HEK293 (cell line): ENCODE measurements around the gene GALNS.

Source experiments
- CTCF ChIA-PET: fragments of 350-600 bp; formaldehyde crosslinking; extraction: SDS; loops from one replicate; lab custom pipeline; 2021; ENCODE audit warnings: antibody characterized with exemption; lab: Yijun Ruan, JAX
- POLR2A ChIA-PET: fragments of 300-600 bp; formaldehyde crosslinking; extraction: SDS; loops from one replicate; lab custom pipeline; 2020; ENCODE audit warnings: antibody characterized with exemption, inconsistent platforms; lab: Yijun Ruan, JAX
- H3K27ac ChIP-seq: fragments of 200-500 bp; sonication (Bioruptor generic); 2 replicates; pipeline ENCODE4 v1.5.1; 2014; ENCODE audit warnings: low read depth, low read length, control low read depth, inconsistent platforms; ENCODE audit errors: extremely low read depth
- H3K36me3 ChIP-seq, 2 experiments: fragments of 200-500 bp in 1 of 2; sonication (Bioruptor generic) in 1 of 2; 1 replicate in 1 of 2; 2 replicates in 1 of 2; pipeline ENCODE4 v1.5.1; 2014 to 2017; ENCODE audit warnings: inconsistent platforms in 2 of 2, low read length in 2 of 2; ENCODE audit not compliant: control insufficient read depth in 2 of 2, insufficient read depth in 1 of 2
- H3K4me1 ChIP-seq: fragments of 200-500 bp; sonication (Bioruptor generic); 2 replicates; pipeline ENCODE4 v1.5.1; 2014; ENCODE audit warnings: mild to moderate bottlenecking, low read length, inconsistent platforms; ENCODE audit not compliant: control insufficient read depth, insufficient read depth
- H3K4me3 ChIP-seq: 2 replicates; pipeline ENCODE4 v1.5.1; 2011; ENCODE audit warnings: low read depth, mild to moderate bottlenecking, control low read depth, low read length, moderate library complexity
- H3K9me3 ChIP-seq: fragments of 200-500 bp; sonication (Bioruptor generic); 2 replicates; pipeline ENCODE4 v1.5.1; 2014; ENCODE audit warnings: low read depth, low read length, inconsistent platforms; ENCODE audit not compliant: control insufficient read depth, insufficient read depth
- SP3 ChIP-seq: fragments of 450-650 bp; formaldehyde crosslinking; IDR thresholded peaks from 2 replicates; pipeline ENCODE4 v1.5.1; 2016; ENCODE audit warnings: missing biosample characterization, missing genetic modification characterization
- WT1 ChIP-seq: fragments of 450-650 bp; formaldehyde crosslinking; IDR thresholded peaks from 2 replicates; pipeline ENCODE4 v1.5.1; 2016; ENCODE audit warnings: missing biosample characterization, missing genetic modification characterization
- ZBTB1 ChIP-seq: fragments of 450-650 bp; formaldehyde crosslinking; IDR thresholded peaks from 2 replicates; pipeline ENCODE4 v1.5.1; 2016; ENCODE audit warnings: missing biosample characterization, missing genetic modification characterization
- ZFP3 ChIP-seq: fragments of 450-650 bp; formaldehyde crosslinking; IDR thresholded peaks from 2 replicates; pipeline ENCODE4 v1.5.1; 2016; ENCODE audit warnings: low read depth, missing biosample characterization, missing genetic modification characterization
- ZFP37 ChIP-seq: fragments of 450-650 bp; formaldehyde crosslinking; IDR thresholded peaks from 2 replicates; pipeline ENCODE4 v1.5.1; 2016; ENCODE audit warnings: missing biosample characterization, missing genetic modification characterization
- ZNF10 ChIP-seq: fragments of 450-650 bp; formaldehyde crosslinking; IDR thresholded peaks from 2 replicates; pipeline ENCODE4 v1.5.1; 2017; ENCODE audit warnings: missing biosample characterization, missing genetic modification characterization
- ZNF169 ChIP-seq: fragments of 450-650 bp; formaldehyde crosslinking; IDR thresholded peaks from 2 replicates; pipeline ENCODE4 v1.5.1; 2016; ENCODE audit warnings: missing biosample characterization, missing genetic modification characterization
- ZNF324 ChIP-seq: fragments of 450-650 bp; formaldehyde crosslinking; IDR thresholded peaks from 2 replicates; pipeline ENCODE4 v1.5.1; 2016; ENCODE audit warnings: missing biosample characterization, missing genetic modification characterization
- ZNF350 ChIP-seq: fragments of 450-650 bp; formaldehyde crosslinking; IDR thresholded peaks from 2 replicates; pipeline ENCODE4 v1.5.0; 2017; ENCODE audit warnings: missing biosample characterization, mild to moderate bottlenecking, missing genetic modification characterization
- ZNF366 ChIP-seq: fragments of 450-650 bp; formaldehyde crosslinking; conservative IDR thresholded peaks from 2 replicates; pipeline ENCODE4 v1.5.1; 2016; ENCODE audit warnings: missing biosample characterization, missing genetic modification characterization
- ZNF404 ChIP-seq: fragments of 450-650 bp; formaldehyde crosslinking; IDR thresholded peaks from 2 replicates; pipeline ENCODE4 v1.5.1; 2017; ENCODE audit warnings: missing biosample characterization, missing genetic modification characterization
- ZNF501 ChIP-seq: fragments of 450-650 bp; formaldehyde crosslinking; IDR thresholded peaks from 2 replicates; pipeline ENCODE4 v1.5.1; 2016; ENCODE audit warnings: missing biosample characterization, missing genetic modification characterization
- ZNF510 ChIP-seq: fragments of 450-650 bp; formaldehyde crosslinking; IDR thresholded peaks from 2 replicates; pipeline ENCODE4 v1.5.1; 2018; ENCODE audit warnings: mild to moderate bottlenecking, missing genetic modification characterization, missing biosample characterization; ENCODE audit not compliant: insufficient replicate concordance
- ZNF514 ChIP-seq: fragments of 450-650 bp; formaldehyde crosslinking; IDR thresholded peaks from 2 replicates; pipeline ENCODE4 v1.5.1; 2016; ENCODE audit warnings: missing biosample characterization, missing genetic modification characterization
- ZNF585B ChIP-seq: fragments of 450-650 bp; formaldehyde crosslinking; IDR thresholded peaks from 2 replicates; pipeline ENCODE4 v1.5.1; 2016; ENCODE audit warnings: missing biosample characterization, missing genetic modification characterization
- ZNF621 ChIP-seq: fragments of 450-650 bp; formaldehyde crosslinking; IDR thresholded peaks from 2 replicates; pipeline ENCODE4 v1.5.1; 2017; ENCODE audit warnings: missing biosample characterization, missing genetic modification characterization
- ZNF747 ChIP-seq: fragments of 450-650 bp; formaldehyde crosslinking; IDR thresholded peaks from 2 replicates; pipeline ENCODE4 v1.5.1; 2016; ENCODE audit warnings: missing biosample characterization, missing genetic modification characterization
- ZSCAN16 ChIP-seq: fragments of 450-650 bp; formaldehyde crosslinking; IDR thresholded peaks from 2 replicates; pipeline ENCODE4 v1.5.1; 2016; ENCODE audit warnings: missing biosample characterization, missing genetic modification characterization
- ZXDB ChIP-seq: fragments of 450-650 bp; formaldehyde crosslinking; IDR thresholded peaks from 2 replicates; pipeline ENCODE4 v1.5.1; 2016; ENCODE audit warnings: missing biosample characterization, missing genetic modification characterization
- TF ChIP-seq, protein P1 (sequence below): fragments of 450-650 bp; formaldehyde crosslinking; IDR thresholded peaks from 2 replicates; pipeline ENCODE4 v1.5.1; 2016; ENCODE audit warnings: missing biosample characterization, missing genetic modification characterization
- TF ChIP-seq, protein P2 (sequence below): fragments of 450-650 bp; IDR thresholded peaks from 2 replicates; pipeline ENCODE4 v1.5.1; 2018; ENCODE audit warnings: missing biosample characterization, missing genetic modification characterization
- TF ChIP-seq, protein P3 (sequence below): fragments of 450-650 bp; formaldehyde crosslinking; IDR thresholded peaks from 2 replicates; pipeline ENCODE4 v1.5.1; 2016; ENCODE audit warnings: missing biosample characterization, missing genetic modification characterization
- TF ChIP-seq, protein P4 (sequence below): fragments of 450-650 bp; formaldehyde crosslinking; IDR thresholded peaks from 2 replicates; pipeline ENCODE4 v1.5.1; 2016; ENCODE audit warnings: missing biosample characterization, missing genetic modification characterization
- TF ChIP-seq, protein P5 (sequence below): fragments of 450-650 bp; formaldehyde crosslinking; IDR thresholded peaks from 2 replicates; pipeline ENCODE4 v1.5.1; 2016; ENCODE audit warnings: missing biosample characterization, missing genetic modification characterization

GALNS gene

DNA sequence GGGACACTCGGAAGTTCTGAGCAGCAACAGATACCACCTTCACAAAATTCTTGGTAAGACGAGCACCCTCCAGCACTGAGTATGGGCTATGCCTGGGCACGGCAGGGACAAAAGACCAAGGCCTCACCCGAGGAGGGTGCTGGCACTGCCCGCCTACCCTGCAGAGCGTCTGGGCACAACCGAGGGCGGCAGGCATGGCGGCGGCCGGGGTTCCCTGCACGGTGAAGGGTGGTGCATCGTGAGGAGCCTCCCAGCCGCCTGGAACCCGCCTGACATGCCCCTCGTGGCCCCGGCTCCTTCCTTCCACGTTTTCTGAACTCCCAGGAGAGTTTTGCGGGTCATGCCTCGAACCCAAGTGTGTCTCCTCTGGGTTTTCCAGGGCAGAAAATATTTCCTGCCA is 18.9 kb downstream of the GALNS start (continued):
- TF ChIP-seq ZNF585B = no peak
- TF ChIP-seq WT1 (tag by site-specific recombination) = no peak

DNA sequence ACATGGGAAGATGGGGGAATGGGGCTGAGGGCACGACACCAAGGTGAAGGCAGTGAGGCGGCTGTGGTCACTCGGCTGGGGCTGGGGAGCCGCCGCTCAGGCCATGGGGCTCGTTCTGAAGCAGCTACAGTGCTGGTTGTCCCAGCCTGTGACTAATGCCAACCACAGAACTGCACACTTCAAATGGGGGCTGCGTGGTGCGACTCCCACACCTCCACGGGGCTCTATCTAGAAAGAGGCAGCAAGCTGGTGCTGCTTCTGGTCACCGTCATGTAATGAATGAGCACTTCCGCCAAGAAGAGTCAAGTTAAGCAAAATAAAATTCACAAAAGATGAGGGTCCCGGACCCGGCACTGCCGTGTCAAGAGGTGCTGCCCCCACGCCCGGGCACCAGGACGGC is 20.0 kb downstream of the GALNS start:
- H3K27ac ChIP-seq = no peak overlapping the region
- H3K4me1 ChIP-seq = no peaks in the 10 kb centered on the region
- CTCF ChIA-PET = no interaction called here
- H3K36me3 ChIP-seq = peaks cover 0 to 16% of the 10 kb centered on the region in 2 experiments; a peak in 1 of 3 replicates
- TF ChIP-seq ZNF501 (tag by site-specific recombination) (no peak), ZXDB (tag by site-specific recombination) (no peak), ZNF621 (tag by site-specific recombination) (no peak), ZNF514 (tag by site-specific recombination) (no peak), ZNF510 (tag by site-specific recombination) (no peak)
- no peak overlapping the region for H3K4me3 ChIP-seq
- POLR2A ChIA-PET = interaction anchor here (0.8 kb wide), 1 partner anchor 9 kb away, joined by 3 read pairs; no protein-coding TSS in a partner anchor
- H3K9me3 ChIP-seq = no peaks in the 10 kb centered on the region

DNA sequence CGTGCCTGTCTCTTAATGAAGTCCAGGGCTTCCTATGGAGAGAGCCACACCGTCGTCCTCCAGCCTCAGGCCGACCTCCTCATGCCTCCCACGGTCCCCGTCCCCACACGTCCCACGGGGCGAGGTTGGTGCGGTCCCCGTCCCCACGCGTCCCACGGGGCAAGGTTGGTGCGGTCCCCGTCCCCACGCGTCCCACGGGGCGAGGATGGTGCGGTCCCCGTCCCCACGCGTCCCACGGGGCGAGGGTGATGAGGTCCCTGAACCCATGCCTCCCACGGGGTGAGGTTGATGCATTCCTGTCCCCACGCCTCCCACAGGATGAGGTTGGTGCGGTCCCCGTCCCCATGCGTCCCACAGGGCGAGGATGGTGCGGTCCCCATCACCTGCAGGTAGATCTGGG is 20.9 kb downstream of the GALNS start:
- CTCF ChIA-PET = no interaction called here
- no peak for TF ChIP-seq ZNF10
- TF ChIP-seq, protein P1, sequence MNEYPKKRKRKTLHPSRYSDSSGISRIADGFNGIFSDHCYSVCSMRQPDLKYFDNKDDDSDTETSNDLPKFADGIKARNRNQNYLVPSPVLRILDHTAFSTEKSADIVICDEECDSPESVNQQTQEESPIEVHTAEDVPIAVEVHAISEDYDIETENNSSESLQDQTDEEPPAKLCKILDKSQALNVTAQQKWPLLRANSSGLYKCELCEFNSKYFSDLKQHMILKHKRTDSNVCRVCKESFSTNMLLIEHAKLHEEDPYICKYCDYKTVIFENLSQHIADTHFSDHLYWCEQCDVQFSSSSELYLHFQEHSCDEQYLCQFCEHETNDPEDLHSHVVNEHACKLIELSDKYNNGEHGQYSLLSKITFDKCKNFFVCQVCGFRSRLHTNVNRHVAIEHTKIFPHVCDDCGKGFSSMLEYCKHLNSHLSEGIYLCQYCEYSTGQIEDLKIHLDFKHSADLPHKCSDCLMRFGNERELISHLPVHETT = no peak
- TF ChIP-seq ZNF169 (tag by site-specific recombination) = no peak
- TF ChIP-seq ZBTB1 (tag by site-specific recombination) = no peak
- no peak for TF ChIP-seq ZNF350 (tag by site-specific recombination)
- TF ChIP-seq ZNF324 (tag by site-specific recombination) = no peak
- TF ChIP-seq ZNF747 (tag by site-specific recombination) = no peak
- Histone ChIP-seq H3K4me1 (no peaks in the 10 kb centered on the region), H3K4me3 (no peak overlapping the region), H3K9me3 (no peaks in the 10 kb centered on the region), H3K27ac (no peak overlapping the region), H3K36me3 (peaks cover 0 to 16% of the 10 kb centered on the region in 2 experiments; a peak in 1 of 3 replicates)
- POLR2A ChIA-PET = no interaction called here

DNA sequence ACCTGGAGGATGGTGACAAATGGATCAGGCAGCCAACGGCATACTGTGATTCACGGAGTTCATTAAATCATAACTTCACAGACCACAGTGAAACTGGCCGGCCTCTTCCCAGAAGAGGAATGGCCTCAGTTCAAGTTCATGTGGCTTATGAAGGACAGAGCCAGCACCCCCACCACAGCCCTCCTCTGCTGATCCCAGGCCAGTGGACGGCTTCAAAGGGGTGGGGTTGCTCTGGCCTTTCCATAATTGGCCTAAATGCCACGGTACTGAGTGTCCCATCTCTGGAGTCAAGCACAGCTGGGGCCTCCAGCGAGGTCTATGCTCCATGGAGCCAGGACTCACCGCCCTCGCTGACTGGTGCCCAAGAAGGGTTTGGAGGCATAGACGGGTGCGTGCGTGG is 21.4 kb downstream of the GALNS start:
- no peak overlapping the region for H3K27ac ChIP-seq
- no peak overlapping the region for H3K4me3 ChIP-seq
- H3K9me3 ChIP-seq = no peaks in the 10 kb centered on the region
- ChIA-PET CTCF (no interaction called here), POLR2A (no interaction called here)
- H3K36me3 ChIP-seq = peaks cover 0 to 16% of the 10 kb centered on the region in 2 experiments; a peak in 1 of 3 replicates
- no peaks in the 10 kb centered on the region for H3K4me1 ChIP-seq
- TF ChIP-seq, protein P2, sequence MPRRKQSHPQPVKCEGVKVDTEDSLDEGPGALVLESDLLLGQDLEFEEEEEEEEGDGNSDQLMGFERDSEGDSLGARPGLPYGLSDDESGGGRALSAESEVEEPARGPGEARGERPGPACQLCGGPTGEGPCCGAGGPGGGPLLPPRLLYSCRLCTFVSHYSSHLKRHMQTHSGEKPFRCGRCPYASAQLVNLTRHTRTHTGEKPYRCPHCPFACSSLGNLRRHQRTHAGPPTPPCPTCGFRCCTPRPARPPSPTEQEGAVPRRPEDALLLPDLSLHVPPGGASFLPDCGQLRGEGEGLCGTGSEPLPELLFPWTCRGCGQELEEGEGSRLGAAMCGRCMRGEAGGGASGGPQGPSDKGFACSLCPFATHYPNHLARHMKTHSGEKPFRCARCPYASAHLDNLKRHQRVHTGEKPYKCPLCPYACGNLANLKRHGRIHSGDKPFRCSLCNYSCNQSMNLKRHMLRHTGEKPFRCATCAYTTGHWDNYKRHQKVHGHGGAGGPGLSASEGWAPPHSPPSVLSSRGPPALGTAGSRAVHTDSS (tag by site-specific recombination) = no peak
- no peak for TF ChIP-seq ZFP3 (tag by site-specific recombination)
- TF ChIP-seq SP3 (tag by site-specific recombination) = no peak
- TF ChIP-seq ZSCAN16 (tag by site-specific recombination) = no peak
- TF ChIP-seq, protein P3, sequence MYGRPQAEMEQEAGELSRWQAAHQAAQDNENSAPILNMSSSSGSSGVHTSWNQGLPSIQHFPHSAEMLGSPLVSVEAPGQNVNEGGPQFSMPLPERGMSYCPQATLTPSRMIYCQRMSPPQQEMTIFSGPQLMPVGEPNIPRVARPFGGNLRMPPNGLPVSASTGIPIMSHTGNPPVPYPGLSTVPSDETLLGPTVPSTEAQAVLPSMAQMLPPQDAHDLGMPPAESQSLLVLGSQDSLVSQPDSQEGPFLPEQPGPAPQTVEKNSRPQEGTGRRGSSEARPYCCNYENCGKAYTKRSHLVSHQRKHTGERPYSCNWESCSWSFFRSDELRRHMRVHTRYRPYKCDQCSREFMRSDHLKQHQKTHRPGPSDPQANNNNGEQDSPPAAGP (tag by site-specific recombination) = no peak
- no peak for TF ChIP-seq ZFP37
- no peak for TF ChIP-seq ZNF366 (tag by site-specific recombination)
- TF ChIP-seq ZNF404 (tag by site-specific recombination) = no peak
- TF ChIP-seq, protein P4, sequence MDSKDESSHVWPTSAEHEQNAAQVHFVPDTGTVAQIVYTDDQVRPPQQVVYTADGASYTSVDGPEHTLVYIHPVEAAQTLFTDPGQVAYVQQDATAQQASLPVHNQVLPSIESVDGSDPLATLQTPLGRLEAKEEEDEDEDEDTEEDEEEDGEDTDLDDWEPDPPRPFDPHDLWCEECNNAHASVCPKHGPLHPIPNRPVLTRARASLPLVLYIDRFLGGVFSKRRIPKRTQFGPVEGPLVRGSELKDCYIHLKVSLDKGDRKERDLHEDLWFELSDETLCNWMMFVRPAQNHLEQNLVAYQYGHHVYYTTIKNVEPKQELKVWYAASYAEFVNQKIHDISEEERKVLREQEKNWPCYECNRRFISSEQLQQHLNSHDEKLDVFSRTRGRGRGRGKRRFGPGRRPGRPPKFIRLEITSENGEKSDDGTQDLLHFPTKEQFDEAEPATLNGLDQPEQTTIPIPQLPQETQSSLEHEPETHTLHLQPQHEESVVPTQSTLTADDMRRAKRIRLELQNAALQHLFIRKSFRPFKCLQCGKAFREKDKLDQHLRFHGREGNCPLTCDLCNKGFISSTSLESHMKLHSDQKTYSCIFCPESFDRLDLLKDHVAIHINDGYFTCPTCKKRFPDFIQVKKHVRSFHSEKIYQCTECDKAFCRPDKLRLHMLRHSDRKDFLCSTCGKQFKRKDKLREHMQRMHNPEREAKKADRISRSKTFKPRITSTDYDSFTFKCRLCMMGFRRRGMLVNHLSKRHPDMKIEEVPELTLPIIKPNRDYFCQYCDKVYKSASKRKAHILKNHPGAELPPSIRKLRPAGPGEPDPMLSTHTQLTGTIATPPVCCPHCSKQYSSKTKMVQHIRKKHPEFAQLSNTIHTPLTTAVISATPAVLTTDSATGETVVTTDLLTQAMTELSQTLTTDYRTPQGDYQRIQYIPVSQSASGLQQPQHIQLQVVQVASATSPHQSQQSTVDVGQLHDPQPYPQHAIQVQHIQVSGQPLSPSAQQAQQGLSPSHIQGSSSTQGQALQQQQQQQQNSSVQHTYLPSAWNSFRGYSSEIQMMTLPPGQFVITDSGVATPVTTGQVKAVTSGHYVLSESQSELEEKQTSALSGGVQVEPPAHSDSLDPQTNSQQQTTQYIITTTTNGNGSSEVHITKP (tag by site-specific recombination) = no peak
- TF ChIP-seq, protein P5, sequence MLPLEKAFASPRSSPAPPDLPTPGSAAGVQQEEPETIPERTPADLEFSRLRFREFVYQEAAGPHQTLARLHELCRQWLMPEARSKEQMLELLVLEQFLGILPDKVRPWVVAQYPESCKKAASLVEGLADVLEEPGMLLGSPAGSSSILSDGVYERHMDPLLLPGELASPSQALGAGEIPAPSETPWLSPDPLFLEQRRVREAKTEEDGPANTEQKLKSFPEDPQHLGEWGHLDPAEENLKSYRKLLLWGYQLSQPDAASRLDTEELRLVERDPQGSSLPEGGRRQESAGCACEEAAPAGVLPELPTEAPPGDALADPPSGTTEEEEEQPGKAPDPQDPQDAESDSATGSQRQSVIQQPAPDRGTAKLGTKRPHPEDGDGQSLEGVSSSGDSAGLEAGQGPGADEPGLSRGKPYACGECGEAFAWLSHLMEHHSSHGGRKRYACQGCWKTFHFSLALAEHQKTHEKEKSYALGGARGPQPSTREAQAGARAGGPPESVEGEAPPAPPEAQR (tag by site-specific recombination) = no peak
